Stomach (tissue), 4 donors: ENCODE measurements around the gene C1QL1.

ENCODE experiments used
- EP300 ChIP-seq: sonication (generic); formaldehyde crosslinking; IDR thresholded peaks from one replicate; pipeline ENCODE4 v1.6.1; 2017; ENCODE audit warnings: antibody characterized with exemption
- POLR2A ChIP-seq, 4 donors: fragments of 450-650 bp; IDR thresholded peaks; one replicate each; pipeline ENCODE4 v1.6.1; 2016; ENCODE audit warnings: antibody characterized with exemption in 4 of 4, control low read depth in 2 of 4, mild to moderate bottlenecking in 1 of 4, moderate library complexity in 1 of 4
- POLR2AphosphoS5 ChIP-seq, 3 donors: sonication (generic); formaldehyde crosslinking; IDR thresholded peaks; one replicate each; pipeline ENCODE4 v1.6.1; 2016; ENCODE audit warnings: antibody characterized with exemption in 3 of 3
- TF ChIP-seq, protein P1 (sequence below), 7 experiments: fragments of 450-650 bp in 4 of 7; fragments of 200-600 bp in 3 of 7; sonication (generic) in 3 of 7; IDR thresholded peaks; one replicate each; pipeline ENCODE4 v1.5.1; 2016 to 2019; ENCODE audit warnings: antibody characterized with exemption in 7 of 7, control low read depth in 2 of 7, mild to moderate bottlenecking in 1 of 7

- TF ChIP-seq, protein P1, sequence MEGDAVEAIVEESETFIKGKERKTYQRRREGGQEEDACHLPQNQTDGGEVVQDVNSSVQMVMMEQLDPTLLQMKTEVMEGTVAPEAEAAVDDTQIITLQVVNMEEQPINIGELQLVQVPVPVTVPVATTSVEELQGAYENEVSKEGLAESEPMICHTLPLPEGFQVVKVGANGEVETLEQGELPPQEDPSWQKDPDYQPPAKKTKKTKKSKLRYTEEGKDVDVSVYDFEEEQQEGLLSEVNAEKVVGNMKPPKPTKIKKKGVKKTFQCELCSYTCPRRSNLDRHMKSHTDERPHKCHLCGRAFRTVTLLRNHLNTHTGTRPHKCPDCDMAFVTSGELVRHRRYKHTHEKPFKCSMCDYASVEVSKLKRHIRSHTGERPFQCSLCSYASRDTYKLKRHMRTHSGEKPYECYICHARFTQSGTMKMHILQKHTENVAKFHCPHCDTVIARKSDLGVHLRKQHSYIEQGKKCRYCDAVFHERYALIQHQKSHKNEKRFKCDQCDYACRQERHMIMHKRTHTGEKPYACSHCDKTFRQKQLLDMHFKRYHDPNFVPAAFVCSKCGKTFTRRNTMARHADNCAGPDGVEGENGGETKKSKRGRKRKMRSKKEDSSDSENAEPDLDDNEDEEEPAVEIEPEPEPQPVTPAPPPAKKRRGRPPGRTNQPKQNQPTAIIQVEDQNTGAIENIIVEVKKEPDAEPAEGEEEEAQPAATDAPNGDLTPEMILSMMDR (IDR thresholded peaks at IDR 0.05), result no peak
- TF ChIP-seq POLR2AphosphoS5 (IDR thresholded peaks at IDR 0.05), result no peak
- TF ChIP-seq POLR2A (IDR thresholded peaks at IDR 0.05), result no peak
- no peak for TF ChIP-seq EP300
Measured at GRCh38 chr17:44932787-44933097, 35.4 kb downstream of the C1QL1 start.
